Esophagus squamous epithelium (tissue), 5 donors: ENCODE results near the gene TNNT3. TPM values are rescaled to one million over a fixed set of nuclear protein-coding genes. Genes with fewer than 3 reads are reported as not detected.

Experiments used
- DNase-seq: peaks from one replicate; lab custom pipeline; 2025; lab: John Stamatoyannopoulos, UW
- H3K27ac ChIP-seq, 4 donors: fragments of 200-600 bp; sonication (generic); one replicate each; pipeline ENCODE4 v1.5.1; 2016 to 2019; ENCODE audit warnings: mild to moderate bottlenecking in 1 of 4
- H3K27me3 ChIP-seq, 4 donors: fragments of 200-600 bp; sonication (generic); 1 replicate in 3 of 4; 2 replicates in 1 of 4; pipeline versions ENCODE4 v1.5.1 to v1.6.0; 2017 to 2021; ENCODE audit warnings: antibody characterized with exemption in 1 of 4
- H3K36me3 ChIP-seq, 3 donors: fragments of 200-600 bp; sonication (generic); one replicate each; pipeline ENCODE4 v1.5.1; 2016 to 2019
- H3K4me1 ChIP-seq, 3 donors: fragments of 200-600 bp; sonication (generic); one replicate each; pipeline ENCODE4 v1.5.1; 2017 to 2019
- H3K4me3 ChIP-seq, 4 donors: fragments of 200-600 bp; sonication (generic); 1 replicate in 3 of 4; 2 replicates in 1 of 4; pipeline ENCODE4 v1.5.1; 2016 to 2019; ENCODE audit warnings: mild to moderate bottlenecking in 2 of 4, moderate library complexity in 1 of 4
- H3K9me3 ChIP-seq, 3 donors: fragments of 200-600 bp; sonication (generic); one replicate each; pipeline ENCODE4 v1.5.1; 2016 to 2019
- POLR2A ChIP-seq, 4 donors: fragments of 450-650 bp; IDR thresholded peaks; one replicate each; pipeline ENCODE4 v1.6.1; 2017; ENCODE audit warnings: antibody characterized with exemption in 4 of 4, mild to moderate bottlenecking in 4 of 4, moderate library complexity in 3 of 4
- WGBS, 2 donors: methylation state at CpG; one replicate each; pipeline ENCODE4 v1.1.5; 2018; 5-methylcytosine and 5-hydroxymethylcytosine counted together
- intact Hi-C: fragments of 100-400 bp; cut with DNase I; formaldehyde crosslinking; loops from one replicate; pipeline ENCODE4 v1.15.0; 2022
- total RNA-seq, 4 donors: library from RNA; depleted of rRNA; stranded (reverse); fragments of >200 nt; gene quantifications; one replicate each; pipeline ENCODE4 v1.1.0, GENCODE V29; 2016
- TF ChIP-seq, protein P1 (sequence below), 6 experiments: fragments of 450-650 bp in 4 of 6; fragments of 200-600 bp in 2 of 6; sonication (generic) in 2 of 6; IDR thresholded peaks; one replicate each; pipeline ENCODE4 v1.5.1; 2016 to 2019; ENCODE audit warnings: antibody characterized with exemption in 6 of 6, mild to moderate bottlenecking in 4 of 6, moderate library complexity in 4 of 6
- donor health status: DM: yes; HTN: yes; CAD: no.

TNNT3 gene
- total RNA-seq, 4 donors from 2014 or later, result 0.76 to 3.1 (median 1.6) TPM; not detected in 1

DNA sequence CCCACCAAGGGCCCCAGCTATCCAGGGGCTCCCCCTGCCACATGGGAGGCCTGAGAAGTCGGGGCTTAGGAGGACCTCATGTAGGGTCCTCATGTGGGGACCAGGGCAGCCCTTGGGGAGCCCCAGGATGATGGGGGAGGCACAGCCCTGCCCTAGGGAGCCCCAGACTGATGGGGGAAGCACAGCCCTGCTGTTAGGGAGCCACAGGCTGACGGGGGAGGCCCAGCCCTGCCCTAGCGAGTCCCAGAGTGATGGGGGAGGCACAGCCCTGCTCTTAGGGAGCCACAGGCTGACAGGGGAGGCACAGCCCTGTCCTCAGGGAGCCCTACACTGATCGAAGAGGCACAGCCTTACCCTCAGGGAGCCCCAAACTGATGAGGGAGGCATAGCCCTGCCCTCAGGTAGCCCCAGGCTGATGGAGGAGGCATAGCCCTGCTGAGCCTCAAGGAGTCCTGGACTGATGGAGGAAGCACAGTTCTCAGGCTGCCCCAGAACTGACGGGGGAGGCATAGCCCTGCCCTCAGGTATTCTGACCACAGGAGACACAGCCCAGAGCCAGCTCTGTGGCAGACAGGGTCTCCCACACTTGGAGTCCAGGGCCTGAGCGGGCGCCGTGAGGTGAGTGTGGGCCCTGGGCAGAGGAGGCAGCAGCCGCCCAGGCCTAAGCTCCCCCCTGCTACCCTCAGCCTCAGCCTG, 38.6 kb upstream of the TNNT3 start:
- TF ChIP-seq POLR2A (IDR thresholded peaks at IDR 0.05), result no peak
- TF ChIP-seq, protein P1, sequence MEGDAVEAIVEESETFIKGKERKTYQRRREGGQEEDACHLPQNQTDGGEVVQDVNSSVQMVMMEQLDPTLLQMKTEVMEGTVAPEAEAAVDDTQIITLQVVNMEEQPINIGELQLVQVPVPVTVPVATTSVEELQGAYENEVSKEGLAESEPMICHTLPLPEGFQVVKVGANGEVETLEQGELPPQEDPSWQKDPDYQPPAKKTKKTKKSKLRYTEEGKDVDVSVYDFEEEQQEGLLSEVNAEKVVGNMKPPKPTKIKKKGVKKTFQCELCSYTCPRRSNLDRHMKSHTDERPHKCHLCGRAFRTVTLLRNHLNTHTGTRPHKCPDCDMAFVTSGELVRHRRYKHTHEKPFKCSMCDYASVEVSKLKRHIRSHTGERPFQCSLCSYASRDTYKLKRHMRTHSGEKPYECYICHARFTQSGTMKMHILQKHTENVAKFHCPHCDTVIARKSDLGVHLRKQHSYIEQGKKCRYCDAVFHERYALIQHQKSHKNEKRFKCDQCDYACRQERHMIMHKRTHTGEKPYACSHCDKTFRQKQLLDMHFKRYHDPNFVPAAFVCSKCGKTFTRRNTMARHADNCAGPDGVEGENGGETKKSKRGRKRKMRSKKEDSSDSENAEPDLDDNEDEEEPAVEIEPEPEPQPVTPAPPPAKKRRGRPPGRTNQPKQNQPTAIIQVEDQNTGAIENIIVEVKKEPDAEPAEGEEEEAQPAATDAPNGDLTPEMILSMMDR (IDR thresholded peaks at IDR 0.05), result no peak
- WGBS, 2 donors, result 0 to 100% methylated on average over 1 to 5 of the region's 9 CpGs
- Histone ChIP-seq H3K36me3 (peaks cover 0 to 33% (median 21%) of the 10 kb centered on the region in 3 donors), H3K27me3 (no peaks in the 10 kb centered on the region), H3K4me3 (no peak overlapping the region), H3K27ac (peak overlapping the region; percentile 84 to 92 (median 90)), H3K9me3 (no peaks in the 10 kb centered on the region), H3K4me1 (peaks cover 53 to 75% (median 54%) of the 10 kb centered on the region in 3 donors)
- intact Hi-C loops, result no loop called here
- no peak for DNase-seq

DNA sequence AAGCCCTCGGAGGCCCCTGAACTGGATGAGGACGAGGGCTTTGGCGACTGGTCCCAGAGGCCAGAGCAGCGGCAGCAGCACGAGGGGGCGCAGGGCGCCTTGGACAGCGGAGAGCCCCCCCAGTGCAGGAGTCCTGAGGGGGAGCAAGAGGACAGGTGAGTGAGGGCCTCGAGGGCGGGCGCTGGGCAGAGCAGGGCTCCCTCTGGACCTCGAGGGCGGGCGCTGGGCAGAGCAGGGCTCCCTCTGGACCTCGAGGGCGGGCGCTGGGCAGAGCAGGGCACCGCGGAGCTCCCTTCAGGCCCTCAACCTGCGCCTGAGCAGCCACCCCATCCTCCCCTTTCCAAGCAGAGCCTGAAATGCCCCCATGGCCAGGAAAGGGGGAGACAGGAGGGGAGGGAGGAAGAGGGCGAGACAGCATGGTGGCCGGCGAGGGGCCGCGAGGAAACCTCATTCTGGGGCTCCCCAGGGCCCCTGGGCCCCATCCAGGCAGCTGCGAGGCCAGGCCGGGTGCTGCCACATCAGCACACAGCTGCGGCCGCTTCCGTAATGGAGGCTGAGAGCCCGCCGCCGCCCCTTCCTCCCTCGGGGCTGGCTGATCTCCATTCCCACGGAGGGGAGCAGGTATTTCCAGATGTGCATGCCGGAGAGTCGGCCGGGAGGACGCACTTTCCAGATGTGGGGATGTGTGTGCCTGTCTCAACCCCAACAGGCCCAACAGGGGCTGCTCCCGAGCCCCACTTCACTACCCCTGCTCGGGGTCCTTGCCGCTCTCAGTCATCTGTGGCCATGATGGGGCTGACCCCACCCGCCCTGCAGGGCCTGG, 37.9 kb upstream of the TNNT3 start:
- Histone ChIP-seq H3K4me3 (peak overlapping the region in 1 of 4 donors; percentile 18), H3K4me1 (peaks cover 46 to 67% (median 46%) of the 10 kb centered on the region in 3 donors), H3K27ac (peak overlapping the region; percentile 84 to 92 (median 90)), H3K27me3 (no peaks in the 10 kb centered on the region), H3K9me3 (no peaks in the 10 kb centered on the region), H3K36me3 (peaks cover 0 to 40% (median 21%) of the 10 kb centered on the region in 3 donors)
- no peak for TF ChIP-seq POLR2A (IDR thresholded peaks at IDR 0.05)
- TF ChIP-seq, protein P1 (IDR thresholded peaks at IDR 0.05), result no peak
- intact Hi-C loops, result no loop called here
- no peak for DNase-seq
- WGBS, 2 donors, result 40 to 69% methylated on average over 6 of the region's 43 CpGs

- DNase-seq, result no peak
- H3K27me3 ChIP-seq, result no peaks in the 10 kb centered on the region
- peaks cover 0 to 49% (median 26%) of the 10 kb centered on the region in 3 donors for H3K36me3 ChIP-seq
- intact Hi-C loops, result no loop called here
- H3K4me1 ChIP-seq, result peaks cover 37 to 66% (median 39%) of the 10 kb centered on the region in 3 donors
- 5 to 47% methylated on average over 3 to 4 of the region's 23 CpGs for WGBS, 2 donors
- TF ChIP-seq, protein P1 (IDR thresholded peaks at IDR 0.05), result peak; percentile 86 to 96 (median 90)
- no peak for TF ChIP-seq POLR2A (IDR thresholded peaks at IDR 0.05)
- H3K4me3 ChIP-seq, result peak overlapping the region in 1 of 4 donors; percentile 18
- H3K27ac ChIP-seq, result peak overlapping the region; percentile 84 to 92 (median 90)
- no peaks in the 10 kb centered on the region for H3K9me3 ChIP-seq
These were observed 37.0 kb upstream of the TNNT3 start for GRCh38 chr11:1882265-1883238.

- 92 to 100% methylated on average over 2 to 6 of the region's 14 CpGs for WGBS, 2 donors
- no peak overlapping the region for H3K27ac ChIP-seq
- H3K4me3 ChIP-seq, result no peak overlapping the region
- H3K36me3 ChIP-seq, result peaks cover 0 to 60% (median 28%) of the 10 kb centered on the region in 3 donors
- no peak for DNase-seq
- intact Hi-C loops, result no loop called here
- TF ChIP-seq POLR2A (IDR thresholded peaks at IDR 0.05), result no peak
- TF ChIP-seq, protein P1 (IDR thresholded peaks at IDR 0.05), result no peak
- H3K9me3 ChIP-seq, result no peaks in the 10 kb centered on the region
- H3K4me1 ChIP-seq, result peaks cover 29 to 66% (median 38%) of the 10 kb centered on the region in 3 donors
- H3K27me3 ChIP-seq, result no peaks in the 10 kb centered on the region
These were observed 35.9 kb upstream of the TNNT3 start for GRCh38 chr11:1883346-1884302.
